ENCODE results near the gene KCNH3. TPM values are rescaled to one million over a fixed set of nuclear protein-coding genes. Genes with fewer than 3 reads are reported as not detected.

The KCNH3 gene
- total and polyA plus RNA-seq, 2 donors (not counting 3 experiments of a cell fraction or from before 2014, with no cell fraction given): 0.13 to 0.14 TPM

DNA sequence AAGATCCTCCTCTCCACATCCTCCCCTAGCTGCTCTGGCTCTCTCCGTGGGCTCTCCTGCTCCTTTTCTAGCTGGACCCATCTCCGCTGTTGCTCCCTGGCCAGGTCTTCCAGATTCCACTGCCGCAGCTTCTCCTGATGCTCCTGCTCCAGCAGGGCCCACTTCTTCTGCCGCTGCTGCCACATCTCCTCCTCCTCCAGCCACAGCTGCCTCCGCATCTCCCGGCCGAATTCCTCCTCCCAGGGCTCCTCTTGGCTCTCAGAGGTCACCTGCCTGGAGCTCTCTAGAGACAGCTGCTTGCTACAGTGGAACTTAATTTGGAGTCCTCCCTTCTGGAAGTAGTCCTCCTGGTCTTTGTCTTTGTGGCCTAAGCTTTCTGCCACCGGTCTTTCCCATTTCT lies 61.1 kb downstream of the KCNH3 start:
- H4K20me1 ChIP-seq (replicated peaks; ENCODE audit: control insufficient read depth, extremely low read depth, insufficient read depth, low read length): no peaks in the 10 kb centered on the region
- H2AFZ ChIP-seq (ENCODE audit: low read depth, low read length): no peak overlapping the region
- H3K27me3 ChIP-seq (ENCODE audit: control insufficient read depth in 2 of 2, insufficient read depth in 2 of 2, low read length in 2 of 2): no peaks in the 10 kb centered on the region
- ChIA-PET POLR2A (no interaction called here), CTCF (interaction anchor here (1.1 to 2.0 kb wide), 3 partner anchors 11 to 24 kb away, joined by 3 to 9 read pairs (median 3); partner anchors contain the start of gene PRPF40B)
- no peak overlapping the region for H3K9ac ChIP-seq (replicated peaks; ENCODE audit: extremely low read depth, insufficient read depth, low read length)
- DNase-seq (ENCODE audit: low read depth, low spot score) (no peak), FAIRE-seq (no peak)
- no TSS peak for BruUV-seq (replicated peaks)
- H3K36me3 ChIP-seq (ENCODE audit: control insufficient read depth in 2 of 2, extremely low read depth in 1 of 2, insufficient read depth in 2 of 2, low read length in 2 of 2): no peaks in the 10 kb centered on the region
- H3K9me1 ChIP-seq (replicated peaks; ENCODE audit: control insufficient read depth, extremely low read depth, insufficient read depth, low read length): no peaks in the 10 kb centered on the region
- H3K79me2 ChIP-seq (ENCODE audit: control insufficient read depth, insufficient read depth, low read length): no peaks in the 10 kb centered on the region
- no peak overlapping the region for H3K4me3 ChIP-seq (replicated peaks in 1 of 3; ENCODE audit: insufficient read depth in 1 of 3, low read depth in 1 of 3, low read length in 3 of 3)
- dilution Hi-C loops (cut with MboI; ENCODE audit: extremely low pct_ligation_motif_present, low sequenced_read_pairs) (no loop called here), intact Hi-C loops (cut with micrococcal nuclease) (no loop called here)
- H3K27ac ChIP-seq (ENCODE audit: insufficient read depth, low read depth, low read length): no peak overlapping the region
- no peak for TF ChIP-seq POLR2A (IDR thresholded peaks at IDR 0.05; ENCODE audit: low read depth, low read length)
- no peak overlapping the region for H3K4me2 ChIP-seq (ENCODE audit: insufficient read depth, low read length)
- H3K4me1 ChIP-seq (ENCODE audit: control insufficient read depth, extremely low read depth, insufficient read depth, low read length): no peaks in the 10 kb centered on the region
- no peaks in the 10 kb centered on the region for H3K9me3 ChIP-seq (replicated peaks; ENCODE audit: control insufficient read depth, insufficient read depth, low read length)

DNA sequence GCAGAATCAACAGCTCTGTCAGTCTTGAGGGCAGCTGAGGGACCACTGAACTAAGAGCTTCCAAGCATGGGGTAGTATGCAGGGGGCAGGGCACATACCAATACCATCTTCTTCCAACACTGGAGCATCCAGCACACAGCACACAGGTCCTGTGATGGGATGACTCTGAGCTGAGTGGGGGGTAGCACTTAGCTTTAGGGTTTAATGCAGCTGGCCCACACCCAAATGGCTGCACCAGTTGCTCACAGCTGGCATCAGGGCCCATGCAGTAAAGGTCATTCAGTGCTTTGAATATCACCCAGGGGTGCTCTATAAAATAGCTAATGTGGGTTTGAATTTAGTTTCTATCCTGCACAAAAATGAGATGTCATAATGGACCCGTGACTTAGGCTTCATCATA lies 64.9 kb downstream of the KCNH3 start:
- CTCF ChIA-PET: interaction anchor here (1.0 to 1.4 kb wide), 4 partner anchors 20 to 256 kb away, joined by 3 to 5 read pairs (median 5); partner anchors contain the start of gene PRPF40B

More for the DNA sequence above, 64.9 kb downstream of the KCNH3 start:
- H3K4me3 ChIP-seq (replicated peaks in 1 of 3; ENCODE audit: insufficient read depth in 1 of 3, low read depth in 1 of 3, low read length in 3 of 3): no peak overlapping the region
- H3K9me1 ChIP-seq (replicated peaks; ENCODE audit: control insufficient read depth, extremely low read depth, insufficient read depth, low read length): no peaks in the 10 kb centered on the region
- no peaks in the 10 kb centered on the region for H3K27me3 ChIP-seq (ENCODE audit: control insufficient read depth in 2 of 2, insufficient read depth in 2 of 2, low read length in 2 of 2)
- dilution Hi-C loops (cut with MboI; ENCODE audit: extremely low pct_ligation_motif_present, low sequenced_read_pairs) (no loop called here), intact Hi-C loops (cut with micrococcal nuclease) (no loop called here)
- no peaks in the 10 kb centered on the region for H3K4me1 ChIP-seq (ENCODE audit: control insufficient read depth, extremely low read depth, insufficient read depth, low read length)
- H3K36me3 ChIP-seq (ENCODE audit: control insufficient read depth in 2 of 2, extremely low read depth in 1 of 2, insufficient read depth in 2 of 2, low read length in 2 of 2): no peaks in the 10 kb centered on the region
- H3K9me3 ChIP-seq (replicated peaks; ENCODE audit: control insufficient read depth, insufficient read depth, low read length): no peaks in the 10 kb centered on the region
- H2AFZ ChIP-seq (ENCODE audit: low read depth, low read length): no peak overlapping the region
- no peak overlapping the region for H3K4me2 ChIP-seq (ENCODE audit: insufficient read depth, low read length)
- POLR2A ChIA-PET: no interaction called here
- H3K79me2 ChIP-seq (ENCODE audit: control insufficient read depth, insufficient read depth, low read length): no peaks in the 10 kb centered on the region
- no peak overlapping the region for H3K9ac ChIP-seq (replicated peaks; ENCODE audit: extremely low read depth, insufficient read depth, low read length)
- TF ChIP-seq GATA2 (IDR thresholded peaks at IDR 0.05; ENCODE audit: insufficient read depth, insufficient read length, low read depth, low read length) (no peak), POLR2AphosphoS5 (IDR thresholded peaks at IDR 0.05; ENCODE audit: insufficient read depth, low read depth, low read length) (no peak), MYC (IDR thresholded peaks at IDR 0.05; ENCODE audit: low read depth, low read length) (no peak), EZH2 (IDR thresholded peaks at IDR 0.05; ENCODE audit: borderline replicate concordance, low read depth, low read length, severe bottlenecking) (no peak), FOS (IDR thresholded peaks at IDR 0.05; ENCODE audit: borderline replicate concordance, insufficient read depth, low read length) (no peak), POLR2A (IDR thresholded peaks at IDR 0.05; ENCODE audit: low read depth, low read length) (no peak), JUN (IDR thresholded peaks at IDR 0.05; ENCODE audit: borderline replicate concordance, insufficient read depth, insufficient read length, low read depth) (no peak)
- TF ChIP-seq, protein P1, sequence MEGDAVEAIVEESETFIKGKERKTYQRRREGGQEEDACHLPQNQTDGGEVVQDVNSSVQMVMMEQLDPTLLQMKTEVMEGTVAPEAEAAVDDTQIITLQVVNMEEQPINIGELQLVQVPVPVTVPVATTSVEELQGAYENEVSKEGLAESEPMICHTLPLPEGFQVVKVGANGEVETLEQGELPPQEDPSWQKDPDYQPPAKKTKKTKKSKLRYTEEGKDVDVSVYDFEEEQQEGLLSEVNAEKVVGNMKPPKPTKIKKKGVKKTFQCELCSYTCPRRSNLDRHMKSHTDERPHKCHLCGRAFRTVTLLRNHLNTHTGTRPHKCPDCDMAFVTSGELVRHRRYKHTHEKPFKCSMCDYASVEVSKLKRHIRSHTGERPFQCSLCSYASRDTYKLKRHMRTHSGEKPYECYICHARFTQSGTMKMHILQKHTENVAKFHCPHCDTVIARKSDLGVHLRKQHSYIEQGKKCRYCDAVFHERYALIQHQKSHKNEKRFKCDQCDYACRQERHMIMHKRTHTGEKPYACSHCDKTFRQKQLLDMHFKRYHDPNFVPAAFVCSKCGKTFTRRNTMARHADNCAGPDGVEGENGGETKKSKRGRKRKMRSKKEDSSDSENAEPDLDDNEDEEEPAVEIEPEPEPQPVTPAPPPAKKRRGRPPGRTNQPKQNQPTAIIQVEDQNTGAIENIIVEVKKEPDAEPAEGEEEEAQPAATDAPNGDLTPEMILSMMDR (IDR thresholded peaks at IDR 0.05; ENCODE audit: extremely low read depth in 1 of 2, insufficient read depth in 1 of 2, low read depth in 1 of 2, low read length in 2 of 2): no peak
- TF ChIP-seq, protein P2, sequence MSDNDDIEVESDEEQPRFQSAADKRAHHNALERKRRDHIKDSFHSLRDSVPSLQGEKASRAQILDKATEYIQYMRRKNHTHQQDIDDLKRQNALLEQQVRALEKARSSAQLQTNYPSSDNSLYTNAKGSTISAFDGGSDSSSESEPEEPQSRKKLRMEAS (IDR thresholded peaks at IDR 0.05; ENCODE audit: insufficient read depth, insufficient read length): no peak
- H4K20me1 ChIP-seq (replicated peaks; ENCODE audit: control insufficient read depth, extremely low read depth, insufficient read depth, low read length): no peaks in the 10 kb centered on the region
- DNase-seq (ENCODE audit: low read depth, low spot score): no peak
- FAIRE-seq: no peak
- BruUV-seq (replicated peaks): no TSS peak
- H3K27ac ChIP-seq (ENCODE audit: insufficient read depth, low read depth, low read length): no peak overlapping the region

All from endothelial cell of umbilical vein (primary cell).